Measurements from ENCODE around the gene FHIT. TPM values are rescaled to one million over a fixed set of nuclear protein-coding genes. Genes with fewer than 3 reads are reported as not detected.

Gene FHIT
- total RNA-seq, 4 donors from 2014 or later = 5.0 to 15.3 (median 8.3) TPM

DNA sequence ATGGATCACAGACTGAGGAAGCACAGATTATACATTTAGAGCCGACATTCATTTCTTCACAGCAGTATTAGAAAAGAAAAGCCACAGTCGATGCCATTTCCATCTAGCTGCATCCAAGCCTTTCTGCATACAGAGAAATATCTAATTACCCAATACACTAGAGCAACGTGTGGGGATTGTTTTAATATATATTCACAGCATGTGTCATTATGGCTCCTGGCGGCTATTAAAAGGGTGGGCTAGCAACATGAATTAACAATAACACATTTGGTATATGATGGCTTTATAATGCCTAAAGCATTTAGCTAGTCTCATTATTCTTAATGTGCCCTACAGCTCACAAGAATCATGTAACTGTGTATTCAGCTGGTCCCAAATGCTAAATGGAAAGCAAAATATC, 1030.5 kb downstream of the FHIT start:
- TF ChIP-seq, protein P1, sequence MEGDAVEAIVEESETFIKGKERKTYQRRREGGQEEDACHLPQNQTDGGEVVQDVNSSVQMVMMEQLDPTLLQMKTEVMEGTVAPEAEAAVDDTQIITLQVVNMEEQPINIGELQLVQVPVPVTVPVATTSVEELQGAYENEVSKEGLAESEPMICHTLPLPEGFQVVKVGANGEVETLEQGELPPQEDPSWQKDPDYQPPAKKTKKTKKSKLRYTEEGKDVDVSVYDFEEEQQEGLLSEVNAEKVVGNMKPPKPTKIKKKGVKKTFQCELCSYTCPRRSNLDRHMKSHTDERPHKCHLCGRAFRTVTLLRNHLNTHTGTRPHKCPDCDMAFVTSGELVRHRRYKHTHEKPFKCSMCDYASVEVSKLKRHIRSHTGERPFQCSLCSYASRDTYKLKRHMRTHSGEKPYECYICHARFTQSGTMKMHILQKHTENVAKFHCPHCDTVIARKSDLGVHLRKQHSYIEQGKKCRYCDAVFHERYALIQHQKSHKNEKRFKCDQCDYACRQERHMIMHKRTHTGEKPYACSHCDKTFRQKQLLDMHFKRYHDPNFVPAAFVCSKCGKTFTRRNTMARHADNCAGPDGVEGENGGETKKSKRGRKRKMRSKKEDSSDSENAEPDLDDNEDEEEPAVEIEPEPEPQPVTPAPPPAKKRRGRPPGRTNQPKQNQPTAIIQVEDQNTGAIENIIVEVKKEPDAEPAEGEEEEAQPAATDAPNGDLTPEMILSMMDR (IDR thresholded peaks at IDR 0.05) = no peak
- TF ChIP-seq POLR2A (IDR thresholded peaks at IDR 0.05) = no peak
- no peak overlapping the region for H3K4me3 ChIP-seq (ENCODE audit: low read depth, poor library complexity, severe bottlenecking)
- intact Hi-C loops (cut with DNase I; ENCODE audit: low total_unique reads) = no loop called here
- 88% methylated on average over 4 of the region's 4 CpGs for WGBS, 2 donors
- DNase-seq (ENCODE audit: low spot score in 2 of 2) = no peak

- TF ChIP-seq, protein P1 (IDR thresholded peaks at IDR 0.05) = no peak
- TF ChIP-seq POLR2A (IDR thresholded peaks at IDR 0.05) = no peak
- 93 to 97% methylated on average over 2 of the region's 2 CpGs for WGBS, 2 donors
- no peak for DNase-seq (ENCODE audit: low spot score in 2 of 2)
- H3K4me3 ChIP-seq (ENCODE audit: low read depth, poor library complexity, severe bottlenecking) = no peak overlapping the region
- intact Hi-C loops (cut with DNase I; ENCODE audit: low total_unique reads) = no loop called here
Observed at GRCh38 chr3:60219501-60219900, 1031.8 kb downstream of the FHIT start.

GRCh38 chr3:60217156-60217911, 1033.9 kb downstream of the FHIT start:
- no peak for TF ChIP-seq POLR2A (IDR thresholded peaks at IDR 0.05)
- TF ChIP-seq, protein P1 (IDR thresholded peaks at IDR 0.05) = no peak
- H3K4me3 ChIP-seq (ENCODE audit: low read depth, poor library complexity, severe bottlenecking) = no peak overlapping the region
- WGBS, 2 donors = 66 to 68% methylated on average over 3 of the region's 3 CpGs
- DNase-seq (ENCODE audit: low spot score in 2 of 2) = no peak
- intact Hi-C loops (cut with DNase I; ENCODE audit: low total_unique reads) = no loop called here

DNA sequence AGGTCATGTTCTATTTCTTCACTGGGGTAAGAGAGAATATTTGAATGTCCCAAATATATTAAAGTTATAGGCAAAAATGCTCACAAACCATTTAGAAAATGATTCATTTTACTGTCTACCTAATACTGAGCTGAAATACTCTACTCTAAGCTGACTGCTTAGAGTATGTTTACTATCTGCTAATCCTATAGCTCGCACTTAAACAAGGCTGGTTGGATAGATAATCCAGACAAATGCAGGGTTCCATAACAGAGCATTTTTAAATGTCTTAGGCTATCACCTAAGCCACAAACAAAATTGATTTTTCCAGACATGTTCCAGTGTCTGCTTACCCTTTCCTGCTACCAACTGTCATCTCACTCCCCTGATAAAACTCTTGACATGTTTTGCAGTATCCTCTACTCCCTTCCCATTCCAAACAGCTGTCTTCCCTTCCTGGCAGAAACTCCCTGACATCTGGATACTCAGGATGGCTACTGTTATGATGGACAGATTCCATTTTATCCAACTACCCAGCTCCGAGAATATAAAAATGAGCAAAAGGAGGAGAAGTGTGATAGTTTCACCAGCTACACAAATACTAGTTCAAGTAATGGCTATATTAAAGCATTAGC, 1034.7 kb downstream of the FHIT start:
- no peak overlapping the region for H3K4me3 ChIP-seq (ENCODE audit: low read depth, poor library complexity, severe bottlenecking)
- 82 to 84% methylated on average over 2 of the region's 2 CpGs for WGBS, 2 donors
- TF ChIP-seq POLR2A (IDR thresholded peaks at IDR 0.05) = no peak
- TF ChIP-seq, protein P1 (IDR thresholded peaks at IDR 0.05) = no peak
- no peak for DNase-seq (ENCODE audit: low spot score in 2 of 2)
- intact Hi-C loops (cut with DNase I; ENCODE audit: low total_unique reads) = no loop called here

DNA sequence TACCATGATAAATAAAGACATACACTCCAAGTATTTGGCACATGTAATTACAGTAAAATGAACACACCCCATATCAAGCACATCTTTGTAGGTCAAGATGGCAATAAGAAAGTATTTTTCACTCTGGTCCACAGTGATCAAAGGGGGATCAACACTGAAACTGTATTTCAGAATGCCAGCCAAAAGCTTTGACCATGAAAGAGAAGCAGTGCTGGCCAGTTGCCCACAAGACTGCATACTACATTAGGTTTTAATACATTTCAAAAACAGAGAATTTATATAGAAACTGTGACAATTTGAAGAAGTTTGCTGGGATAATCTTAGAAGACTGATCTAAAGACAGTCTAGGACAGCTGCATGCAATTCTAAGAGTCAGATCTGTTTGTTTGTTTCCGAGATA, 1035.3 kb downstream of the FHIT start:
- no peak overlapping the region for H3K4me3 ChIP-seq (ENCODE audit: low read depth, poor library complexity, severe bottlenecking)
- no peak for TF ChIP-seq POLR2A (IDR thresholded peaks at IDR 0.05)
- TF ChIP-seq, protein P1 (IDR thresholded peaks at IDR 0.05) = no peak
- intact Hi-C loops (cut with DNase I; ENCODE audit: low total_unique reads) = no loop called here
- DNase-seq (ENCODE audit: low spot score in 2 of 2) = no peak
- 90 to 94% methylated on average over 1 of the region's 1 CpG for WGBS, 2 donors
